GM19043 (cell line): ENCODE results near the gene CCDC178.
"Not testable (repeated sequence)": the region's sequence is repeated elsewhere in the genome, so short reads cannot be mapped to it uniquely, and the experiment has no call there.

Experiments
- ATAC-seq: cut with Tn5 transposase; IDR thresholded peaks from one replicate; pipeline ENCODE4 v1.9.1; 2021; ENCODE audit warnings: low read depth; ENCODE audit not compliant: unreplicated experiment

CCDC178 gene

GRCh38 chr18:33355756-33356155, 84.8 kb downstream of the CCDC178 start:
- ATAC-seq: no peak

GRCh38 chr18:33355263-33355662, 85.3 kb downstream of the CCDC178 start:
- ATAC-seq: no peak

GRCh38 chr18:33350256-33350655, 90.3 kb downstream of the CCDC178 start:
- no peak for ATAC-seq

GRCh38 chr18:33339733-33340132, 100.8 kb downstream of the CCDC178 start:
- ATAC-seq: not testable (repeated sequence)

- ATAC-seq: no peak
Observed at GRCh38 chr18:33334781-33335180, 105.7 kb downstream of the CCDC178 start.

- ATAC-seq: no peak
Observed at GRCh38 chr18:33330711-33331110, 109.8 kb downstream of the CCDC178 start.

- ATAC-seq: no peak
Observed at GRCh38 chr18:33326975-33327374, 113.5 kb downstream of the CCDC178 start.

GRCh38 chr18:33317640-33318039, 122.9 kb downstream of the CCDC178 start:
- no peak for ATAC-seq

- ATAC-seq: no peak
Observed at GRCh38 chr18:33316146-33316587, 124.4 kb downstream of the CCDC178 start.

GRCh38 chr18:33307520-33307919, 133.0 kb downstream of the CCDC178 start:
- ATAC-seq: no peak

GRCh38 chr18:33304277-33304676, 136.2 kb downstream of the CCDC178 start:
- ATAC-seq: no peak

- ATAC-seq: no peak
Observed at GRCh38 chr18:33291539-33291938, 149.0 kb downstream of the CCDC178 start.

GRCh38 chr18:33288082-33288716, 152.3 kb downstream of the CCDC178 start:
- ATAC-seq: no peak

GRCh38 chr18:33282709-33283333, 157.7 kb downstream of the CCDC178 start:
- ATAC-seq: no peak

- ATAC-seq: no peak
Observed at GRCh38 chr18:33282142-33282541, 158.4 kb downstream of the CCDC178 start.

- no peak for ATAC-seq
Observed at GRCh38 chr18:33277431-33277830, 163.1 kb downstream of the CCDC178 start.

- ATAC-seq: no peak
Observed at GRCh38 chr18:33275843-33276242, 164.7 kb downstream of the CCDC178 start.

GRCh38 chr18:33270297-33270696, 170.2 kb downstream of the CCDC178 start:
- no peak for ATAC-seq

GRCh38 chr18:33269223-33269622, 171.3 kb downstream of the CCDC178 start:
- ATAC-seq: no peak

- ATAC-seq: no peak
Observed at GRCh38 chr18:33264566-33264965, 176.0 kb downstream of the CCDC178 start.

GRCh38 chr18:33239298-33239697, 201.2 kb downstream of the CCDC178 start:
- no peak for ATAC-seq

GRCh38 chr18:33232318-33232626, 208.2 kb downstream of the CCDC178 start:
- peak; percentile 12 for ATAC-seq
